Osteocyte (in vitro differentiated cells): ENCODE results near the gene CCT4. TPM values are rescaled to one million over a fixed set of nuclear protein-coding genes. Genes with fewer than 3 reads are reported as not detected.
"Not testable (repeated sequence)": the region's sequence is repeated elsewhere in the genome, so short reads cannot be mapped to it uniquely, and the experiment has no call there.

Experiments used
- DNase-seq: peaks from one replicate; pipeline ENCODE4 v3.0.0; 2021; ENCODE audit warnings: mixed read lengths; ENCODE audit not compliant: unreplicated experiment; ENCODE audit errors: extremely low spot score
- H3K27ac Mint-ChIP-seq: one replicate; pipeline ENCODE4 v1.8.0; 2021; ENCODE audit warnings: mild to moderate bottlenecking, mixed read lengths; ENCODE audit not compliant: unreplicated experiment
- H3K27me3 Mint-ChIP-seq: one replicate; pipeline ENCODE4 v1.8.0; 2021; ENCODE audit warnings: mixed read lengths; ENCODE audit not compliant: unreplicated experiment
- H3K36me3 Mint-ChIP-seq: one replicate; pipeline ENCODE4 v1.8.0; 2021; ENCODE audit warnings: mixed read lengths; ENCODE audit not compliant: unreplicated experiment
- H3K4me1 Mint-ChIP-seq: one replicate; pipeline ENCODE4 v1.8.0; 2021; ENCODE audit warnings: mixed read lengths; ENCODE audit not compliant: unreplicated experiment
- H3K4me3 Mint-ChIP-seq: one replicate; pipeline ENCODE4 v1.8.0; 2021; ENCODE audit warnings: mild to moderate bottlenecking, moderate library complexity, mixed read lengths; ENCODE audit not compliant: unreplicated experiment
- H3K9me3 Mint-ChIP-seq: one replicate; pipeline ENCODE4 v1.8.0; 2021; ENCODE audit warnings: mixed read lengths; ENCODE audit not compliant: unreplicated experiment
- CTCF ChIP-seq: fragments of 200-600 bp; sonication (generic); IDR thresholded peaks from 2 replicates; pipeline ENCODE4 v1.5.0; 2021; ENCODE audit warnings: antibody characterized with exemption, mild to moderate bottlenecking, moderate library complexity
- total RNA-seq: library from RNA; stranded (reverse); gene quantifications from 2 replicates; pipeline ENCODE4 v1.2.1, GENCODE V29; 2021

The CCT4 gene
- total RNA-seq, 1 donor from 2014 or later, result 125 TPM

GRCh38 chr2:61853086-61853846, 35.2 kb downstream of the CCT4 start:
- H3K9me3 Mint-ChIP-seq, result no peaks in the 10 kb centered on the region
- no peaks in the 10 kb centered on the region for H3K36me3 Mint-ChIP-seq
- TF ChIP-seq CTCF, result no peak
- DNase-seq, result no peak
- no peaks in the 10 kb centered on the region for H3K27me3 Mint-ChIP-seq
- H3K4me3 Mint-ChIP-seq, result peak overlapping the region; percentile 90
- peak overlapping the region; percentile 89 for H3K27ac Mint-ChIP-seq
- peaks cover 15% of the 10 kb centered on the region for H3K4me1 Mint-ChIP-seq

GRCh38 chr2:61851270-61851669, 37.2 kb downstream of the CCT4 start:
- DNase-seq, H3K4me3 Mint-ChIP-seq, H3K27me3 Mint-ChIP-seq, H3K27ac Mint-ChIP-seq, H3K36me3 Mint-ChIP-seq, H3K9me3 Mint-ChIP-seq: not testable (repeated sequence)
- H3K4me1 Mint-ChIP-seq, result peaks cover 15% of the 10 kb centered on the region

GRCh38 chr2:61845320-61845719, 43.1 kb downstream of the CCT4 start:
- peaks cover 1% of the 10 kb centered on the region for H3K36me3 Mint-ChIP-seq
- DNase-seq, result no peak
- no peaks in the 10 kb centered on the region for H3K4me1 Mint-ChIP-seq
- no peaks in the 10 kb centered on the region for H3K9me3 Mint-ChIP-seq
- H3K4me3 Mint-ChIP-seq, result no peak overlapping the region
- no peak for TF ChIP-seq CTCF
- H3K27me3 Mint-ChIP-seq, result no peaks in the 10 kb centered on the region
- H3K27ac Mint-ChIP-seq, result no peak overlapping the region

- Mint-ChIP-seq H3K4me3 (no peak overlapping the region), H3K9me3 (no peaks in the 10 kb centered on the region), H3K36me3 (peaks cover 1% of the 10 kb centered on the region), H3K27ac (no peak overlapping the region), H3K4me1 (peaks cover 3% of the 10 kb centered on the region), H3K27me3 (no peaks in the 10 kb centered on the region)
- DNase-seq, result no peak
- TF ChIP-seq CTCF, result no peak
Observed at GRCh38 chr2:61841286-61841685, 47.2 kb downstream of the CCT4 start.

GRCh38 chr2:61834893-61835292, 53.6 kb downstream of the CCT4 start:
- H3K27me3 Mint-ChIP-seq, result no peaks in the 10 kb centered on the region
- H3K4me3 Mint-ChIP-seq, result no peak overlapping the region
- H3K9me3 Mint-ChIP-seq, result no peaks in the 10 kb centered on the region
- H3K36me3 Mint-ChIP-seq, result peaks cover 7% of the 10 kb centered on the region
- no peak for TF ChIP-seq CTCF
- DNase-seq, result no peak
- peaks cover 3% of the 10 kb centered on the region for H3K4me1 Mint-ChIP-seq
- H3K27ac Mint-ChIP-seq, result no peak overlapping the region
